Neutrophil (primary cell): ENCODE results near the gene DPF1.

ENCODE experiments used
- H3K27ac ChIP-seq: fragments of 200-600 bp; sonication (generic); 2 replicates; pipeline ENCODE4 v1.5.1; 2016; ENCODE audit warnings: mild to moderate bottlenecking, moderate library complexity
- H3K27me3 ChIP-seq: fragments of 200-600 bp; sonication (generic); 2 replicates; pipeline ENCODE4 v1.6.0; 2016; ENCODE audit warnings: mild to moderate bottlenecking
- H3K36me3 ChIP-seq: fragments of 200-600 bp; sonication (generic); 2 replicates; pipeline ENCODE4 v1.5.1; 2017
- H3K4me1 ChIP-seq, 2 experiments: fragments of 200-600 bp in 1 of 2; sonication (generic) in 1 of 2; 1 replicate in 1 of 2; 2 replicates in 1 of 2; pipeline versions ENCODE4 v1.5.1 to v1.6.1; 2013 to 2016; ENCODE audit warnings: low read depth in 1 of 2, low read length in 1 of 2, mild to moderate bottlenecking in 1 of 2, moderate library complexity in 1 of 2; ENCODE audit not compliant: control insufficient read depth in 1 of 2, insufficient read depth in 1 of 2
- H3K4me3 ChIP-seq, 2 experiments: fragments of 200-600 bp in 1 of 2; sonication (generic) in 1 of 2; 1 replicate in 1 of 2; 2 replicates in 1 of 2; pipeline ENCODE4 v1.5.1; 2013 to 2016; ENCODE audit warnings: low read depth in 1 of 2, low read length in 1 of 2, mild to moderate bottlenecking in 1 of 2, moderate library complexity in 1 of 2
- H3K9me3 ChIP-seq: fragments of 200-600 bp; sonication (generic); 2 replicates; pipeline ENCODE4 v1.5.1; 2016
- CTCF ChIP-seq: fragments of 200-600 bp; sonication (generic); IDR thresholded peaks from 2 replicates; pipeline ENCODE4 v1.5.1; 2016; ENCODE audit warnings: antibody characterized with exemption

DPF1 gene

GRCh38 chr19:38194061-38194701, 29.8 kb downstream of the DPF1 start:
- Histone ChIP-seq H3K27ac (no peak overlapping the region), H3K4me1 (no peaks in the 10 kb centered on the region), H3K36me3 (peaks cover 39% of the 10 kb centered on the region), H3K27me3 (no peaks in the 10 kb centered on the region), H3K4me3 (no peak overlapping the region), H3K9me3 (no peaks in the 10 kb centered on the region)
- TF ChIP-seq CTCF: no peak

GRCh38 chr19:38193445-38193844, 30.6 kb downstream of the DPF1 start:
- H3K36me3 ChIP-seq: peaks cover 32% of the 10 kb centered on the region
- H3K4me3 ChIP-seq: no peak overlapping the region
- H3K27ac ChIP-seq: no peak overlapping the region

GRCh38 chr19:38191747-38192146, 32.3 kb downstream of the DPF1 start:
- Histone ChIP-seq H3K4me1 (no peaks in the 10 kb centered on the region), H3K27me3 (no peaks in the 10 kb centered on the region), H3K27ac (no peak overlapping the region), H3K36me3 (peaks cover 29% of the 10 kb centered on the region), H3K4me3 (no peak overlapping the region), H3K9me3 (no peaks in the 10 kb centered on the region)
- no peak for TF ChIP-seq CTCF

More at GRCh38 chr19:38193445-38193844, 30.6 kb downstream of the DPF1 start:
- no peak for TF ChIP-seq CTCF
- no peaks in the 10 kb centered on the region for H3K4me1 ChIP-seq
- H3K9me3 ChIP-seq: no peaks in the 10 kb centered on the region
- no peaks in the 10 kb centered on the region for H3K27me3 ChIP-seq

- no peak for TF ChIP-seq CTCF
- no peak overlapping the region for H3K27ac ChIP-seq
- H3K36me3 ChIP-seq: peaks cover 25% of the 10 kb centered on the region
- H3K4me1 ChIP-seq: no peaks in the 10 kb centered on the region
- H3K4me3 ChIP-seq: no peak overlapping the region
- H3K9me3 ChIP-seq: no peaks in the 10 kb centered on the region
- no peaks in the 10 kb centered on the region for H3K27me3 ChIP-seq
These were observed 33.2 kb downstream of the DPF1 start for GRCh38 chr19:38190793-38191192.

GRCh38 chr19:38190061-38190460, 34.0 kb downstream of the DPF1 start:
- H3K4me1 ChIP-seq: no peaks in the 10 kb centered on the region
- H3K36me3 ChIP-seq: peaks cover 23% of the 10 kb centered on the region
- H3K27ac ChIP-seq: no peak overlapping the region
- H3K4me3 ChIP-seq: no peak overlapping the region
- TF ChIP-seq CTCF: no peak
- H3K27me3 ChIP-seq: no peaks in the 10 kb centered on the region
- H3K9me3 ChIP-seq: no peaks in the 10 kb centered on the region
